Neural cell (in vitro differentiated cells): ENCODE measurements around the gene OPRD1.

Experiments used
- EZH2 ChIP-seq: fragments of 200-600, 300-800 bp; shearing (Covaris generic), sonication (generic); IDR thresholded peaks from 2 replicates; pipeline ENCODE4 v1.6.1; 2014; ENCODE audit warnings: antibody characterized with exemption, low read length, borderline replicate concordance, mild to moderate bottlenecking; ENCODE audit not compliant: insufficient read depth, poor library complexity, severe bottlenecking
- RAD21 ChIP-seq: fragments of 450-650 bp; conservative IDR thresholded peaks from 2 replicates; pipeline ENCODE4 v1.6.1; 2014; ENCODE audit warnings: antibody characterized with exemption, mild to moderate bottlenecking, moderate library complexity

DNA sequence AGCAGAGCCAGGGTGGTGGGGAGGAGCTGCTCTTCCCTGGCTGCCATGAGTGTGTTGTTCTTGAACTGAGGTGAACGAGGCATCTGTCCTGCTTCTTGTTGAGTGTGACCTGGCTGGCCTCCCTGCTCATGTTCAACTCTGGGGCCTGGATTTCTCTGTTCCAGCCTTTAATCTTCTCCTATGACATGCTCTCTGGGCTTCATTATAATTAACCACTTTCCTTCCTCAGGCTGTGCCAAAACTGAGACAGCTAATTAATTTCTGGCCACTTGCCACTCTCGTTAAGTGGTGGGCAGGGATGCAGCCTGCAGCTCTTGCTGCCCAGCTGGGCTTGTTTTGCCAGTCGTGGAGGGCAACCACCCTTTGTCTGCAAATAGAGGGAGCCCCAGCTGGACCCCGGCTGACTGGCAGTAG lies 23.3 kb downstream of the OPRD1 start:
- TF ChIP-seq RAD21 (no peak), EZH2 (no peak)
